HG02678 (cell line): ENCODE results near the gene CNFN.

Experiments
- ATAC-seq: cut with Tn5 transposase; IDR thresholded peaks from one replicate; pipeline ENCODE4 v1.9.1; 2021; ENCODE audit warnings: mild to moderate bottlenecking, moderate library complexity; ENCODE audit not compliant: unreplicated experiment

The CNFN gene

GRCh38 chr19:42389899-42390298 is at the start of gene CNFN:
Gene CNFN (minus strand): TSS chr19:42390297. CDS start chr19:42389037, 1,260 bp downstream.
- no peak for ATAC-seq

- no peak for ATAC-seq
Observed at GRCh38 chr19:42436006-42436405, 45.9 kb upstream of the CNFN start.

- ATAC-seq = no peak
Observed at GRCh38 chr19:42435316-42435715, 45.2 kb upstream of the CNFN start.

GRCh38 chr19:42433503-42434260 is 43.6 kb upstream of the CNFN start:
- no peak for ATAC-seq

- ATAC-seq = no peak
Observed at GRCh38 chr19:42431486-42431885, 41.4 kb upstream of the CNFN start.

- ATAC-seq = no peak
Observed at GRCh38 chr19:42428676-42429075, 38.6 kb upstream of the CNFN start.

GRCh38 chr19:42427313-42427712 is 37.2 kb upstream of the CNFN start, which contains the start of gene LIPE:
Gene LIPE (minus strand): TSS chr19:42427388. CDS start chr19:42427149, 239 bp downstream.
- ATAC-seq = no peak

GRCh38 chr19:42426643-42427042 is 36.5 kb upstream of the CNFN start:
- ATAC-seq = no peak

- no peak for ATAC-seq
Observed at GRCh38 chr19:42424712-42425131, 34.6 kb upstream of the CNFN start.

GRCh38 chr19:42424345-42424707 is 34.2 kb upstream of the CNFN start:
- no peak for ATAC-seq

GRCh38 chr19:42423462-42424344 is 33.6 kb upstream of the CNFN start:
- peak; percentile 92 for ATAC-seq

GRCh38 chr19:42422901-42423461 is 32.9 kb upstream of the CNFN start:
- peak; percentile 36 for ATAC-seq

GRCh38 chr19:42422092-42422900 is 32.2 kb upstream of the CNFN start:
- peak; percentile 9 for ATAC-seq

- ATAC-seq = no peak
Observed at GRCh38 chr19:42421591-42422031, 31.5 kb upstream of the CNFN start.

GRCh38 chr19:42421101-42421500 is 31.0 kb upstream of the CNFN start:
- no peak for ATAC-seq

- no peak for ATAC-seq
Observed at GRCh38 chr19:42420055-42420544, 30.0 kb upstream of the CNFN start.

- no peak for ATAC-seq
Observed at GRCh38 chr19:42419309-42419708, 29.2 kb upstream of the CNFN start.

GRCh38 chr19:42412661-42413076 is 22.6 kb upstream of the CNFN start:
- ATAC-seq = no peak

- ATAC-seq = no peak
Observed at GRCh38 chr19:42412227-42412626, 22.1 kb upstream of the CNFN start.

- no peak for ATAC-seq
Observed at GRCh38 chr19:42411581-42412178, 21.6 kb upstream of the CNFN start.
